K562 (cell line): Measurements from ENCODE around the gene SMAD3. TPM values are rescaled to one million over a fixed set of nuclear protein-coding genes. Genes with fewer than 3 reads are reported as not detected.

Source experiments
- BCL6 ChIP-seq: fragments of 250-450 bp; sonication (Bioruptor Pico); IDR thresholded peaks from 2 replicates; pipeline ENCODE4 v1.4.0; 2020
- CBX8 ChIP-seq: fragments of 200-600 bp; sonication (generic); IDR thresholded peaks from 2 replicates; pipeline ENCODE4 v1.6.1; 2012; ENCODE audit warnings: borderline replicate concordance, mixed run types, low read depth, mild to moderate bottlenecking, moderate library complexity, mixed read lengths, low read length, control low read depth, inconsistent platforms; ENCODE audit not compliant: poor library complexity, severe bottlenecking; ENCODE audit errors: extremely low read depth
- EWSR1 ChIP-seq: fragments of 450-650 bp; IDR thresholded peaks from 2 replicates; pipeline ENCODE4 v1.6.1; 2018; ENCODE audit warnings: borderline replicate concordance, mild to moderate bottlenecking, low read depth, moderate library complexity; ENCODE audit not compliant: partially characterized antibody
- EZH2 ChIP-seq: IDR thresholded peaks from 2 replicates; pipeline ENCODE4 v1.6.1; 2012; ENCODE audit warnings: low read depth, mild to moderate bottlenecking, inconsistent platforms, low read length, borderline replicate concordance
- GATA2 ChIP-seq: sonication (generic); formaldehyde crosslinking; IDR thresholded peaks from 2 replicates; pipeline ENCODE4 v1.4.0; 2020; ENCODE audit warnings: mild to moderate bottlenecking, missing genetic modification reagents
- HLTF ChIP-seq: fragments of 450-650 bp; IDR thresholded peaks from 2 replicates; pipeline ENCODE4 v1.6.1; 2016
- JUNB ChIP-seq: fragments of 450-650 bp; formaldehyde crosslinking; conservative IDR thresholded peaks from 2 replicates; pipeline ENCODE4 v1.4.0; 2020; ENCODE audit warnings: mild to moderate bottlenecking
- MYC ChIP-seq, 2 experiments: fragments of 250-450 bp in 1 of 2; sonication (Bioruptor Pico) in 1 of 2; IDR thresholded peaks; 2 replicates each; pipeline versions ENCODE4 v1.5.1 to v1.6.1; 2012 to 2021; ENCODE audit warnings: low read depth in 2 of 2, borderline replicate concordance in 1 of 2, improper control_type of control experiment in 1 of 2, low read length in 1 of 2, mild to moderate bottlenecking in 1 of 2, moderate library complexity in 1 of 2
- PBX2 ChIP-seq, 2 experiments: IDR thresholded peaks in 1 of 2; conservative IDR thresholded peaks in 1 of 2; 2 replicates each; pipeline ENCODE4 v1.6.1; 2016; ENCODE audit warnings: low read depth in 2 of 2, mild to moderate bottlenecking in 1 of 2, missing compliant biosample characterization in 1 of 2, missing genetic modification characterization in 1 of 2, moderate library complexity in 1 of 2
- PML ChIP-seq: IDR thresholded peaks from 2 replicates; pipeline ENCODE4 v1.6.1; 2012; ENCODE audit warnings: low read length, inconsistent platforms
- RAD51 ChIP-seq: fragments of 450-650 bp; IDR thresholded peaks from 2 replicates; pipeline ENCODE4 v1.7.1; 2016; ENCODE audit warnings: low read depth, mild to moderate bottlenecking, borderline replicate concordance
- SRSF7 ChIP-seq: fragments of 200-400 bp; formaldehyde crosslinking; optimal IDR thresholded peaks from 2 replicates; pipeline ENCODE3; 2017; ENCODE audit warnings: mild to moderate bottlenecking, low read depth, low read length
- ZNF23 ChIP-seq: fragments of 250-450 bp; sonication (Bioruptor Pico); IDR thresholded peaks from 2 replicates; pipeline ENCODE4 v1.4.0; 2020; ENCODE audit warnings: mild to moderate bottlenecking
- ZNF311 ChIP-seq: fragments of 250-450 bp; sonication (Bioruptor Pico); IDR thresholded peaks from 2 replicates; pipeline ENCODE4 v1.4.0; 2020; ENCODE audit warnings: mild to moderate bottlenecking, moderate library complexity
- ZNF512 ChIP-seq: IDR thresholded peaks from 2 replicates; pipeline ENCODE4 v1.6.1; 2016; ENCODE audit warnings: missing genetic modification characterization, missing compliant biosample characterization
- ZNF785 ChIP-seq: fragments of 250-450 bp; sonication (Bioruptor Pico); IDR thresholded peaks from 2 replicates; pipeline ENCODE4 v1.4.0; 2020; ENCODE audit warnings: mild to moderate bottlenecking
- polyA plus RNA-seq, 8 experiments: library from polyadenylated mRNA; depleted of rRNA in 4 of 8; stranded (reverse) in 5 of 8; unstranded in 3 of 8; fragments of >200 nt; fragmentation: Nextera tagmentation in 2 of 8; fragmentation: Illumina TruSeq in 1 of 8; extraction: Ambion mirVana in 2 of 8; extraction: Trizol in 1 of 8; gene quantifications; 2 replicates each; pipeline versions ENCODE4 v1.2.1 to v1.2.3, GENCODE V29; 2011 to 2014; ENCODE audit warnings: inconsistent platforms in 1 of 8, missing spikeins in 1 of 8
- total RNA-seq, 7 experiments: library from RNA; depleted of rRNA in 6 of 7; stranded (reverse); fragments of >200 nt in 6 of 7; fragmentation: Illumina TruSeq in 2 of 7; extraction: Trizol in 2 of 7; gene quantifications; 2 replicates each; pipeline versions ENCODE4 v1.2.1 to v1.2.3, GENCODE V29; 2011 to 2021; ENCODE audit warnings: low replicate concordance in 1 of 7
- TF ChIP-seq, protein P1 (sequence below): fragments of 200-800 bp; sonication (Bioruptor generic); IDR thresholded peaks from 2 replicates; pipeline ENCODE4 v1.6.1; 2017; ENCODE audit warnings: missing genetic modification characterization, missing compliant biosample characterization
- TF ChIP-seq, protein P2 (sequence below): fragments of 450-650 bp; IDR thresholded peaks from 2 replicates; pipeline ENCODE4 v1.6.1; 2014; ENCODE audit warnings: low read depth, mild to moderate bottlenecking, moderate library complexity, borderline replicate concordance

SMAD3 gene
- total and polyA plus RNA-seq, 9 of the 15 experiments (the other 6 are each of a cell fraction or from before 2014, with no cell fraction given): 4.3 to 39.2 (median 11.1) TPM

- no peak for TF ChIP-seq RAD51
- TF ChIP-seq EZH2: no peak
- TF ChIP-seq, protein P1, sequence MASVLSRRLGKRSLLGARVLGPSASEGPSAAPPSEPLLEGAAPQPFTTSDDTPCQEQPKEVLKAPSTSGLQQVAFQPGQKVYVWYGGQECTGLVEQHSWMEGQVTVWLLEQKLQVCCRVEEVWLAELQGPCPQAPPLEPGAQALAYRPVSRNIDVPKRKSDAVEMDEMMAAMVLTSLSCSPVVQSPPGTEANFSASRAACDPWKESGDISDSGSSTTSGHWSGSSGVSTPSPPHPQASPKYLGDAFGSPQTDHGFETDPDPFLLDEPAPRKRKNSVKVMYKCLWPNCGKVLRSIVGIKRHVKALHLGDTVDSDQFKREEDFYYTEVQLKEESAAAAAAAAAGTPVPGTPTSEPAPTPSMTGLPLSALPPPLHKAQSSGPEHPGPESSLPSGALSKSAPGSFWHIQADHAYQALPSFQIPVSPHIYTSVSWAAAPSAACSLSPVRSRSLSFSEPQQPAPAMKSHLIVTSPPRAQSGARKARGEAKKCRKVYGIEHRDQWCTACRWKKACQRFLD (CRISPR knock-in tag): peak; percentile 80; the same call in 1 of the 2 replicates
- TF ChIP-seq HLTF: no peak
- TF ChIP-seq, protein P2, sequence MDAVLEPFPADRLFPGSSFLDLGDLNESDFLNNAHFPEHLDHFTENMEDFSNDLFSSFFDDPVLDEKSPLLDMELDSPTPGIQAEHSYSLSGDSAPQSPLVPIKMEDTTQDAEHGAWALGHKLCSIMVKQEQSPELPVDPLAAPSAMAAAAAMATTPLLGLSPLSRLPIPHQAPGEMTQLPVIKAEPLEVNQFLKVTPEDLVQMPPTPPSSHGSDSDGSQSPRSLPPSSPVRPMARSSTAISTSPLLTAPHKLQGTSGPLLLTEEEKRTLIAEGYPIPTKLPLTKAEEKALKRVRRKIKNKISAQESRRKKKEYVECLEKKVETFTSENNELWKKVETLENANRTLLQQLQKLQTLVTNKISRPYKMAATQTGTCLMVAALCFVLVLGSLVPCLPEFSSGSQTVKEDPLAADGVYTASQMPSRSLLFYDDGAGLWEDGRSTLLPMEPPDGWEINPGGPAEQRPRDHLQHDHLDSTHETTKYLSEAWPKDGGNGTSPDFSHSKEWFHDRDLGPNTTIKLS: no peak
- peak; percentile 61 for TF ChIP-seq MYC (IDR thresholded peaks at IDR 0.05; ENCODE audit: low read depth, low read length)
- no peak for TF ChIP-seq MYC (CRISPR knock-in tag; IDR thresholded peaks at IDR 0.05; ENCODE audit: borderline replicate concordance, low read depth)
- TF ChIP-seq ZNF311 (CRISPR knock-in tag): no peak
- 0 out of 2 replicates have a peak, but pooled peaks have one; percentile 56 for TF ChIP-seq GATA2
- TF ChIP-seq BCL6: no peak
- no peak for TF ChIP-seq CBX8
- TF ChIP-seq EWSR1: no peak
- no peak for TF ChIP-seq ZNF23 (CRISPR knock-in tag)
- no peak for TF ChIP-seq PBX2 (CRISPR knock-in tag; IDR thresholded peaks at IDR 0.05; ENCODE audit: low read depth)
- 0 out of 2 replicates have a peak, but pooled peaks have one; percentile 10 for TF ChIP-seq PBX2 (tag; conservative IDR thresholded peaks at IDR 0.05; ENCODE audit: low read depth)
- no peak for TF ChIP-seq ZNF512 (tag)
- TF ChIP-seq SRSF7: no peak
- no peak for TF ChIP-seq ZNF785 (CRISPR knock-in tag)
- TF ChIP-seq PML: no peak
- TF ChIP-seq JUNB: no peak
Observed at GRCh38 chr15:67080900-67081431, 15.6 kb downstream of the SMAD3 start (continued).
